Measurements from ENCODE around the gene TPSAB1. TPM values are rescaled to one million over a fixed set of nuclear protein-coding genes. Genes with fewer than 3 reads are reported as not detected.
"Not testable (repeated sequence)": the region's sequence is repeated elsewhere in the genome, so short reads cannot be mapped to it uniquely, and the experiment has no call there.

TPSAB1 gene
- total RNA-seq, 2 experiments from 2014 or later, result not detected

- POLR2A ChIA-PET; ATAC-seq; DNase-seq; CTCF ChIA-PET; H3K4me1 Mint-ChIP-seq (ENCODE audit: low read depth); H3K27ac Mint-ChIP-seq; H3K36me3 Mint-ChIP-seq (ENCODE audit: low read depth); intact Hi-C loops (cut with micrococcal nuclease); H3K4me3 Mint-ChIP-seq; H3K9me3 Mint-ChIP-seq; H3K27me3 Mint-ChIP-seq: not testable (repeated sequence)
These were observed 10.4 kb upstream of the TPSAB1 start, which contains the start of gene TPSB2 for GRCh38 chr16:1230084-1230470. TPSB2 (minus strand) TSS chr16:1230184; CDS start chr16:1229951, 233 bp downstream.

- DNase-seq; H3K4me1 Mint-ChIP-seq (ENCODE audit: low read depth); H3K9me3 Mint-ChIP-seq; H3K27me3 Mint-ChIP-seq; ATAC-seq; CTCF ChIA-PET; H3K4me3 Mint-ChIP-seq; POLR2A ChIA-PET; intact Hi-C loops (cut with micrococcal nuclease); H3K36me3 Mint-ChIP-seq (ENCODE audit: low read depth); H3K27ac Mint-ChIP-seq: not testable (repeated sequence)
These were observed 9.9 kb upstream of the TPSAB1 start for GRCh38 chr16:1230471-1231212.

- H3K4me1 Mint-ChIP-seq (ENCODE audit: low read depth); H3K9me3 Mint-ChIP-seq; H3K36me3 Mint-ChIP-seq (ENCODE audit: low read depth); H3K4me3 Mint-ChIP-seq; intact Hi-C loops (cut with micrococcal nuclease); POLR2A ChIA-PET; DNase-seq; ATAC-seq; CTCF ChIA-PET; H3K27ac Mint-ChIP-seq; H3K27me3 Mint-ChIP-seq: not testable (repeated sequence)
These were observed 9.2 kb upstream of the TPSAB1 start for GRCh38 chr16:1231301-1231700.

DNA sequence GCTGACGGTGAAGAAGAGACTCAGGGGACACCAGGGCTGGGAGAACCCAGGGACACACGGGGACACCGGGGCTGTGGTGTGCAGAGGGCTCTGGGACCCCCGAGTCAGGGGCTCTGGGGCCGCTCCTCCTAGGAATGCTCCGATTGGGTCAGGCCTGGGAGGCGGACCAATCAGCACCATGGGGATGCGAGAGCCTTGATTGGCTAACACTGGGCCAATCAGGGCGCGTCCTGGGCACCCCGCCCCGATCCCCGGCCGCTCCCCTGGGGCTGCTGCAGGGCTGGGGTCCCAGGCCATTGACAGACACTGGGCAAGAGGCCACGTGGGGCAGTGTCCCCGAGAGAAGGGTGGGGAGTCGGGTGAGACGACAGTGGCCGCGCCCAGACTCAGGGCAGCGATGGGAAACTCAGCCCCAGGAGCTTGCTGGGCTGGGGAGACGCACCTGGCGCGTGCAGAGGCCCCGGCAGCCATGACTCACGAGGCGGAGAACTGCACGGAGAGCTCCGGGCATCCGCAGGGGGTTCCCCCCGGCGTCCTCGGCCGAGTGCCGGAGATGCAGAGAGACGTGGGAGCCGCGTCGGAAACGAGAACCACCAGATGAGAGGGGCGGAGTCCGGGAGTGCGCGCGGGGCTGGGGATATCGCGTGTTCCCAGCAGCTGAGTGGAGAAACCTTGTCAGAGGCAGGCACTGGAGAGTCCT is 8.3 kb upstream of the TPSAB1 start:
- H3K4me1 Mint-ChIP-seq (ENCODE audit: low read depth); H3K27me3 Mint-ChIP-seq; CTCF ChIA-PET; H3K9me3 Mint-ChIP-seq; H3K36me3 Mint-ChIP-seq (ENCODE audit: low read depth); POLR2A ChIA-PET; H3K27ac Mint-ChIP-seq; H3K4me3 Mint-ChIP-seq; intact Hi-C loops (cut with micrococcal nuclease); DNase-seq: not testable (repeated sequence)
- ATAC-seq, result peak; percentile 37

GRCh38 chr16:1236659-1237058 is 3.8 kb upstream of the TPSAB1 start:
- H3K27ac Mint-ChIP-seq; DNase-seq; POLR2A ChIA-PET; H3K27me3 Mint-ChIP-seq; H3K9me3 Mint-ChIP-seq; H3K4me3 Mint-ChIP-seq; H3K4me1 Mint-ChIP-seq (ENCODE audit: low read depth); CTCF ChIA-PET; H3K36me3 Mint-ChIP-seq (ENCODE audit: low read depth); intact Hi-C loops (cut with micrococcal nuclease): not testable (repeated sequence)
- peak; percentile 97 for ATAC-seq

DNA sequence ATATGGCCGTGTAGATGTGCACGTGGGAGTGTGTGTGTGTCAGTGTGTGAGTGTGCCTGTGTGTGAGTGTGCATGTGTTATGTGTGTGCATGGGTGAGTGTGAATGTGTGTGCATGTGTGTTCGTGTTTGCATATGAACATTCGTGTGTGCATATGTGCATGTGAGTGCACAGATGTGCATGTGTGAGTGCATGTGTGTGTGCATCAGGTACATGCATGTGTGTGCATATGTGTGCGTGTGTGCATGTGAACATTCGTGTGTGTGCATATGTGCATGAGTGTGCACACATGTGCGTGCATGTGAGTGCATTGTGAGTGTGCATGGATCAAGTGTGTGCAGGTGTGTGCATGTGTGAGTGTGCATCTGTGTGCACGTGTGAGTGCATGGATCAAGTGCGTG is 2.5 kb upstream of the TPSAB1 start:
- no peak for DNase-seq
- ATAC-seq, result no peak
- Mint-ChIP-seq H3K27me3 (no peaks in the 10 kb centered on the region), H3K27ac (no peak overlapping the region), H3K36me3 (ENCODE audit: low read depth) (no peaks in the 10 kb centered on the region), H3K4me3 (no peak overlapping the region), H3K4me1 (ENCODE audit: low read depth) (no peaks in the 10 kb centered on the region), H3K9me3 (no peaks in the 10 kb centered on the region)
- no peak for TF ChIP-seq CTCF (IDR thresholded peaks at IDR 0.05)
- intact Hi-C loops (cut with micrococcal nuclease), result no loop called here
- CTCF ChIA-PET, result interaction anchor here (0.9 kb wide), 1 partner anchor 180 kb away, joined by 3 read pairs; no protein-coding TSS in a partner anchor
- POLR2A ChIA-PET, result no interaction called here

GRCh38 chr16:1238909-1239308 is 1.6 kb upstream of the TPSAB1 start:
- H3K4me3 Mint-ChIP-seq; H3K36me3 Mint-ChIP-seq (ENCODE audit: low read depth); H3K27ac Mint-ChIP-seq; H3K27me3 Mint-ChIP-seq; intact Hi-C loops (cut with micrococcal nuclease); ATAC-seq; H3K9me3 Mint-ChIP-seq; POLR2A ChIA-PET; DNase-seq; H3K4me1 Mint-ChIP-seq (ENCODE audit: low read depth): not testable (repeated sequence)
- CTCF ChIA-PET, result interaction anchor here (0.9 kb wide), 1 partner anchor 181 kb away, joined by 3 read pairs; no protein-coding TSS in a partner anchor

- intact Hi-C loops (cut with micrococcal nuclease); DNase-seq; POLR2A ChIA-PET; H3K4me3 Mint-ChIP-seq; H3K4me1 Mint-ChIP-seq (ENCODE audit: low read depth); CTCF ChIA-PET; H3K36me3 Mint-ChIP-seq (ENCODE audit: low read depth); ATAC-seq; H3K9me3 Mint-ChIP-seq; H3K27ac Mint-ChIP-seq; H3K27me3 Mint-ChIP-seq: not testable (repeated sequence)
These were observed 930 bp upstream of the TPSAB1 start for GRCh38 chr16:1239575-1239974.

GRCh38 chr16:1241081-1241480 is 576 bp downstream of the TPSAB1 start:
- DNase-seq; intact Hi-C loops (cut with micrococcal nuclease); ATAC-seq; CTCF ChIA-PET; POLR2A ChIA-PET; H3K27me3 Mint-ChIP-seq; H3K36me3 Mint-ChIP-seq (ENCODE audit: low read depth); H3K4me3 Mint-ChIP-seq; H3K9me3 Mint-ChIP-seq; H3K4me1 Mint-ChIP-seq (ENCODE audit: low read depth); H3K27ac Mint-ChIP-seq: not testable (repeated sequence)

DNA sequence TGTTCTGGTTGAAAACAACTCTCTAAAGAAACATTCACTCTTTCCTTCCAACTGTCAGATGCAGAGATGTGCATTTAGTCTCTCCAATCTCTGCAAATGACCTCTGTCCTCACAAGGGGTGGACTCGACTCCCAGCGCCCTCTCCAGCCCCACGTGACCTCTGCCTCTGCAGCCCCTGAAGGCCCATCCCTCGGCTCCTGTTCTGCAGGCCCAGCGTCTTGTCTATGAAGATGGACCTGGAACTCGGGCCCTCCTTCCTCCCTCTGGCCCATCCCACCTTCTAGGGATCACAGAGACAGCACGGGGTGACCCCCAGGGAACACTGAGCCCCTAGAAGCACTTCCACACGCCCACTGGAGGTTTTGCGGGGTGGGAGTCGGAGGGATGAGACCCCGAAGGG is 2.9 kb downstream of the TPSAB1 start:
- not testable (repeated sequence) for H3K27ac Mint-ChIP-seq; H3K4me1 Mint-ChIP-seq (ENCODE audit: low read depth)

More for the DNA sequence above, 2.9 kb downstream of the TPSAB1 start:
- ATAC-seq; CTCF ChIA-PET; intact Hi-C loops (cut with micrococcal nuclease); H3K4me3 Mint-ChIP-seq; POLR2A ChIA-PET; H3K27me3 Mint-ChIP-seq; H3K9me3 Mint-ChIP-seq; DNase-seq; H3K36me3 Mint-ChIP-seq (ENCODE audit: low read depth): not testable (repeated sequence)

All from activated CD8-positive, alpha-beta T cell treated with anti-CD3 and anti-CD28 coated beads for 36 hours (primary cell).